Spinal cord (tissue), 10 donors: ENCODE results near the gene CZIB. TPM values are rescaled to one million over a fixed set of nuclear protein-coding genes. Genes with fewer than 3 reads are reported as not detected.
"Not testable (repeated sequence)": the region's sequence is repeated elsewhere in the genome, so short reads cannot be mapped to it uniquely, and the experiment has no call there.

Source experiments
- DNase-seq, 6 donors: peaks; one replicate each; pipeline versions ENCODE4 v3.0.0 to v3.0.0-alpha.2; 2013 to 2015; ENCODE audit warnings: low spot score in 6 of 6, low read depth in 4 of 6
- H3K27ac ChIP-seq: one replicate; pipeline ENCODE4 v1.5.1; 2013; ENCODE audit warnings: low read depth, low read length, control low read depth
- H3K27me3 ChIP-seq: one replicate; pipeline ENCODE4 v1.6.1; 2013; ENCODE audit warnings: low read length; ENCODE audit not compliant: control insufficient read depth, insufficient read depth
- H3K36me3 ChIP-seq: one replicate; pipeline ENCODE4 v1.6.1; 2013; ENCODE audit warnings: low read length; ENCODE audit not compliant: control insufficient read depth, insufficient read depth
- H3K4me1 ChIP-seq: one replicate; pipeline ENCODE4 v1.6.1; 2013; ENCODE audit warnings: low read length; ENCODE audit not compliant: control insufficient read depth, insufficient read depth
- H3K4me3 ChIP-seq: one replicate; pipeline ENCODE4 v1.5.1; 2013; ENCODE audit warnings: low read depth, low read length, control low read depth
- H3K9me3 ChIP-seq: one replicate; pipeline ENCODE4 v1.6.1; 2013; ENCODE audit warnings: low read length; ENCODE audit not compliant: control insufficient read depth, insufficient read depth
- WGBS: methylation state at CpG from one replicate; pipeline ENCODE4 v1.1.5; 2013; ENCODE audit warnings: missing lambda C conversion rate; ENCODE audit not compliant: insufficient coverage; 5-methylcytosine and 5-hydroxymethylcytosine counted together
- polyA plus RNA-seq, 2 donors: library from polyadenylated mRNA; unstranded; fragments of 120-200 nt; gene quantifications; one replicate each; pipeline ENCODE4 v1.2.1, GENCODE V29; 2013; ENCODE audit not compliant: insufficient read length in 2 of 2
- total RNA-seq, 2 donors: library from RNA; depleted of rRNA in 1 of 2; stranded (reverse); fragments of 120-200 nt in 1 of 2; fragments of >200 nt in 1 of 2; gene quantifications; one replicate each; pipeline versions ENCODE4 v1.2.3 to v1.2.4, GENCODE V29; 2013 to 2014
- donor health status: healthy.

The CZIB gene
- total and polyA plus RNA-seq, 4 donors: 44.7 to 95.3 (median 82.5) TPM

GRCh38 chr1:53196017-53196484, 24.4 kb downstream of the CZIB start:
- H3K4me1 ChIP-seq: no peaks in the 10 kb centered on the region
- H3K4me3 ChIP-seq: peak overlapping the region; percentile 74
- no peak for DNase-seq
- H3K36me3 ChIP-seq: no peaks in the 10 kb centered on the region
- peak overlapping the region; percentile 78 for H3K27ac ChIP-seq
- H3K9me3 ChIP-seq: no peaks in the 10 kb centered on the region
- no peaks in the 10 kb centered on the region for H3K27me3 ChIP-seq
- WGBS: 79% methylated on average over 2 of the region's 9 CpGs

- Histone ChIP-seq H3K27me3 (no peaks in the 10 kb centered on the region), H3K27ac (no peak overlapping the region), H3K4me1 (no peaks in the 10 kb centered on the region), H3K9me3 (no peaks in the 10 kb centered on the region), H3K4me3 (no peak overlapping the region), H3K36me3 (no peaks in the 10 kb centered on the region)
- 94% methylated on average over 10 of the region's 11 CpGs for WGBS
- no peak for DNase-seq
Measured at GRCh38 chr1:53195246-53196016, 25.0 kb downstream of the CZIB start.

- Histone ChIP-seq H3K4me1 (no peaks in the 10 kb centered on the region), H3K4me3 (no peak overlapping the region), H3K27me3 (no peaks in the 10 kb centered on the region), H3K36me3 (no peaks in the 10 kb centered on the region), H3K27ac (no peak overlapping the region), H3K9me3 (no peaks in the 10 kb centered on the region)
- WGBS: 63% methylated on average over 10 of the region's 10 CpGs
- no peak for DNase-seq
Measured at GRCh38 chr1:53190210-53190611, 30.2 kb downstream of the CZIB start.

- H3K36me3 ChIP-seq: no peaks in the 10 kb centered on the region
- no peak overlapping the region for H3K27ac ChIP-seq
- no peaks in the 10 kb centered on the region for H3K9me3 ChIP-seq
- no peaks in the 10 kb centered on the region for H3K4me1 ChIP-seq
- WGBS: no CpG with 5 or more reads among the region's 5 CpGs
- no peak for DNase-seq
- no peak overlapping the region for H3K4me3 ChIP-seq
- H3K27me3 ChIP-seq: no peaks in the 10 kb centered on the region
Measured at GRCh38 chr1:53189061-53189460, 31.4 kb downstream of the CZIB start.

GRCh38 chr1:53188099-53188498, 32.3 kb downstream of the CZIB start:
- H3K27ac ChIP-seq: no peak overlapping the region
- DNase-seq: no peak
- H3K4me1 ChIP-seq: no peaks in the 10 kb centered on the region
- H3K4me3 ChIP-seq: no peak overlapping the region
- no peaks in the 10 kb centered on the region for H3K9me3 ChIP-seq
- no peaks in the 10 kb centered on the region for H3K27me3 ChIP-seq
- no CpG with 5 or more reads among the region's 4 CpGs for WGBS
- H3K36me3 ChIP-seq: no peaks in the 10 kb centered on the region

GRCh38 chr1:53187401-53187800, 33.0 kb downstream of the CZIB start:
- no peaks in the 10 kb centered on the region for H3K4me1 ChIP-seq
- no peaks in the 10 kb centered on the region for H3K36me3 ChIP-seq
- no peak for DNase-seq
- no peaks in the 10 kb centered on the region for H3K9me3 ChIP-seq
- no peak overlapping the region for H3K27ac ChIP-seq
- no peaks in the 10 kb centered on the region for H3K27me3 ChIP-seq
- no CpG with 5 or more reads among the region's 1 CpG for WGBS
- no peak overlapping the region for H3K4me3 ChIP-seq

- 60% methylated on average over 1 of the region's 3 CpGs for WGBS
- H3K27me3 ChIP-seq: no peaks in the 10 kb centered on the region
Measured at GRCh38 chr1:53186533-53186932, 33.9 kb downstream of the CZIB start.

GRCh38 chr1:53185955-53186297, 34.5 kb downstream of the CZIB start:
- H3K9me3 ChIP-seq, H3K36me3 ChIP-seq, H3K27me3 ChIP-seq, H3K4me3 ChIP-seq, DNase-seq, H3K4me1 ChIP-seq, H3K27ac ChIP-seq: not testable (repeated sequence)
- no CpG with 5 or more reads among the region's 2 CpGs for WGBS

More at GRCh38 chr1:53186533-53186932, 33.9 kb downstream of the CZIB start:
- Histone ChIP-seq H3K4me1 (no peaks in the 10 kb centered on the region), H3K27ac (no peak overlapping the region), H3K9me3 (no peaks in the 10 kb centered on the region), H3K4me3 (no peak overlapping the region), H3K36me3 (no peaks in the 10 kb centered on the region)
- no peak for DNase-seq

- no peaks in the 10 kb centered on the region for H3K36me3 ChIP-seq
- no peak overlapping the region for H3K27ac ChIP-seq
- no peak for DNase-seq
- no peaks in the 10 kb centered on the region for H3K4me1 ChIP-seq
- H3K27me3 ChIP-seq: no peaks in the 10 kb centered on the region
- H3K9me3 ChIP-seq: no peaks in the 10 kb centered on the region
- 77% methylated on average over 3 of the region's 6 CpGs for WGBS
- H3K4me3 ChIP-seq: no peak overlapping the region
Measured at GRCh38 chr1:53183095-53183990, 37.1 kb downstream of the CZIB start.
